HEK293 (cell line): ENCODE results near the gene PDZRN3.

Experiments
- CTCF ChIP-seq: fragments of 450-650 bp; formaldehyde crosslinking; IDR thresholded peaks from 2 replicates; pipeline ENCODE4 v1.5.1; 2016; ENCODE audit warnings: missing biosample characterization, missing genetic modification characterization
- KLF10 ChIP-seq: fragments of 450-650 bp; IDR thresholded peaks from 2 replicates; pipeline ENCODE4 v1.5.1; 2018; ENCODE audit warnings: missing biosample characterization, mild to moderate bottlenecking, missing genetic modification characterization
- ZNF2 ChIP-seq: fragments of 450-650 bp; formaldehyde crosslinking; IDR thresholded peaks from 2 replicates; pipeline ENCODE4 v1.5.1; 2016; ENCODE audit warnings: missing biosample characterization, missing genetic modification characterization
- TF ChIP-seq, protein P1 (sequence below): fragments of 450-650 bp; formaldehyde crosslinking; IDR thresholded peaks from 2 replicates; pipeline ENCODE4 v1.5.1; 2017; ENCODE audit warnings: missing biosample characterization, mild to moderate bottlenecking, missing genetic modification characterization, moderate library complexity
- TF ChIP-seq, protein P2 (sequence below): sonication (generic); formaldehyde crosslinking; IDR thresholded peaks from 2 replicates; pipeline ENCODE4 v1.8.1; 2022; ENCODE audit warnings: mild to moderate bottlenecking, moderate library complexity, missing genetic modification reagents

GRCh38 chr3:73478858-73479257 lies 145.9 kb downstream of the PDZRN3 start:
- TF ChIP-seq ZNF2 (tag by site-specific recombination): no peak
- no peak for TF ChIP-seq CTCF (tag by site-specific recombination)
- TF ChIP-seq, protein P1, sequence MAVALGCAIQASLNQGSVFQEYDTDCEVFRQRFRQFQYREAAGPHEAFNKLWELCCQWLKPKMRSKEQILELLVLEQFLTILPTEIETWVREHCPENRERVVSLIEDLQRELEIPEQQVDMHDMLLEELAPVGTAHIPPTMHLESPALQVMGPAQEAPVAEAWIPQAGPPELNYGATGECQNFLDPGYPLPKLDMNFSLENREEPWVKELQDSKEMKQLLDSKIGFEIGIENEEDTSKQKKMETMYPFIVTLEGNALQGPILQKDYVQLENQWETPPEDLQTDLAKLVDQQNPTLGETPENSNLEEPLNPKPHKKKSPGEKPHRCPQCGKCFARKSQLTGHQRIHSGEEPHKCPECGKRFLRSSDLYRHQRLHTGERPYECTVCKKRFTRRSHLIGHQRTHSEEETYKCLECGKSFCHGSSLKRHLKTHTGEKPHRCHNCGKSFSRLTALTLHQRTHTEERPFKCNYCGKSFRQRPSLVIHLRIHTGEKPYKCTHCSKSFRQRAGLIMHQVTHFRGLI (tag by site-specific recombination): no peak
- TF ChIP-seq, protein P2, sequence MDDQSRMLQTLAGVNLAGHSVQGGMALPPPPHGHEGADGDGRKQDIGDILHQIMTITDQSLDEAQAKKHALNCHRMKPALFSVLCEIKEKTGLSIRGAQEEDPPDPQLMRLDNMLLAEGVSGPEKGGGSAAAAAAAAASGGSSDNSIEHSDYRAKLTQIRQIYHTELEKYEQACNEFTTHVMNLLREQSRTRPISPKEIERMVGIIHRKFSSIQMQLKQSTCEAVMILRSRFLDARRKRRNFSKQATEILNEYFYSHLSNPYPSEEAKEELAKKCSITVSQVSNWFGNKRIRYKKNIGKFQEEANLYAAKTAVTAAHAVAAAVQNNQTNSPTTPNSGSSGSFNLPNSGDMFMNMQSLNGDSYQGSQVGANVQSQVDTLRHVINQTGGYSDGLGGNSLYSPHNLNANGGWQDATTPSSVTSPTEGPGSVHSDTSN: no peak
- no peak for TF ChIP-seq KLF10 (tag by site-specific recombination)
